Measurements from ENCODE around the gene CDC6.
"Not testable (repeated sequence)": the region's sequence is repeated elsewhere in the genome, so short reads cannot be mapped to it uniquely, and the experiment has no call there.

CDC6 gene

GRCh38 chr17:40293363-40293762 is 5.7 kb downstream of the CDC6 start:
- POLR2A ChIA-PET (ENCODE audit: low non-redundant PET): interaction anchor here (0.7 kb wide), 1 partner anchor 67 kb away, joined by 5 read pairs; no protein-coding TSS in a partner anchor
- no peak for DNase-seq (ENCODE audit: low spot score)
- no peak for TF ChIP-seq CTCF (conservative IDR thresholded peaks at IDR 0.05; ENCODE audit: low read depth)
- H3K27ac ChIP-seq: no peak overlapping the region
- CTCF ChIA-PET: interaction anchor here (0.7 to 2.2 kb wide), 3 partner anchors 62 to 172 kb away, joined by 3 to 6 read pairs (median 4); no protein-coding TSS in a partner anchor

GRCh38 chr17:40295488-40296436 is 8.1 kb downstream of the CDC6 start:
- no peak for TF ChIP-seq CTCF (conservative IDR thresholded peaks at IDR 0.05; ENCODE audit: low read depth)
- CTCF ChIA-PET: interaction anchor here (0.6 kb wide), 1 partner anchor 11 kb away, joined by 7 read pairs; no protein-coding TSS in a partner anchor
- POLR2A ChIA-PET (ENCODE audit: low non-redundant PET): no interaction called here
- DNase-seq (ENCODE audit: low spot score): no peak
- H3K27ac ChIP-seq: no peak overlapping the region

GRCh38 chr17:40297511-40297910 is 9.8 kb downstream of the CDC6 start:
- DNase-seq (ENCODE audit: low spot score): no peak
- POLR2A ChIA-PET (ENCODE audit: low non-redundant PET): no interaction called here

GRCh38 chr17:40298726-40299125 is 11.0 kb downstream of the CDC6 start:
- POLR2A ChIA-PET (ENCODE audit: low non-redundant PET): no interaction called here
- no peak for TF ChIP-seq CTCF (conservative IDR thresholded peaks at IDR 0.05; ENCODE audit: low read depth)
- no peak for DNase-seq (ENCODE audit: low spot score)
- CTCF ChIA-PET: no interaction called here
- no peak overlapping the region for H3K27ac ChIP-seq

More at GRCh38 chr17:40297511-40297910, 9.8 kb downstream of the CDC6 start:
- H3K27ac ChIP-seq: no peak overlapping the region
- CTCF ChIA-PET: interaction anchor here (0.6 to 0.9 kb wide), 2 partner anchors 61 to 211 kb away, joined by 3 to 5 read pairs; no protein-coding TSS in a partner anchor
- no peak for TF ChIP-seq CTCF (conservative IDR thresholded peaks at IDR 0.05; ENCODE audit: low read depth)

- ChIA-PET POLR2A (ENCODE audit: low non-redundant PET) (interaction anchor here (0.6 to 0.8 kb wide), 2 partner anchors 18 to 28 kb away, joined by 3 read pairs; no protein-coding TSS in a partner anchor), CTCF (interaction anchor here (0.7 kb wide), 1 partner anchor 321 kb away, joined by 5 read pairs; no protein-coding TSS in a partner anchor)
- H3K27ac ChIP-seq; DNase-seq (ENCODE audit: low spot score): not testable (repeated sequence)
These were observed 11.6 kb downstream of the CDC6 start for GRCh38 chr17:40299159-40299757.

- no peak overlapping the region for H3K27ac ChIP-seq
- no peak for DNase-seq (ENCODE audit: low spot score)
- TF ChIP-seq CTCF (conservative IDR thresholded peaks at IDR 0.05; ENCODE audit: low read depth): peak; percentile 34
- CTCF ChIA-PET: interaction anchor here (3.0 to 3.8 kb wide), 2 partner anchors 16 to 53 kb away, joined by 13 to 36 read pairs; no protein-coding TSS in a partner anchor
- POLR2A ChIA-PET (ENCODE audit: low non-redundant PET): no interaction called here
These were observed 13.6 kb downstream of the CDC6 start for GRCh38 chr17:40301315-40301714.

Measured in RWPE1 (cell line).